ENCODE data around the gene PCOLCE2. TPM values are rescaled to one million over a fixed set of nuclear protein-coding genes. Genes with fewer than 3 reads are reported as not detected.

The PCOLCE2 gene
- total RNA-seq, 1 donor from 2014 or later = 5.4 TPM

- no peak overlapping the region for H3K4me3 ChIP-seq (ENCODE audit: insufficient read depth, low read depth, low read length)
- no peak overlapping the region for H3K27ac ChIP-seq (ENCODE audit: low read depth, low read length)
- no peak overlapping the region for H3K4me3 Mint-ChIP-seq (ENCODE audit: unreplicated experiment)
- H3K4me2 ChIP-seq (ENCODE audit: low read length) = no peak overlapping the region
- H3K27me3 Mint-ChIP-seq (ENCODE audit: low read depth, unreplicated experiment) = no peaks in the 10 kb centered on the region
- no peak overlapping the region for H3K9ac ChIP-seq (ENCODE audit: low read length)
- H3K9me3 ChIP-seq (ENCODE audit: insufficient read depth, low read depth, low read length) = no peaks in the 10 kb centered on the region
- no peak overlapping the region for H3K27ac Mint-ChIP-seq (ENCODE audit: unreplicated experiment)
- H3K36me3 ChIP-seq (ENCODE audit: insufficient read depth, low read length) = no peaks in the 10 kb centered on the region
- DNase-seq (ENCODE audit: low read depth) (no peak), FAIRE-seq (no peak)
- no peaks in the 10 kb centered on the region for H3K27me3 ChIP-seq (ENCODE audit: insufficient read depth, low read length)
- H3K36me3 Mint-ChIP-seq (ENCODE audit: low read depth, unreplicated experiment) = peaks cover 3% of the 10 kb centered on the region
- TF ChIP-seq EZH2 (IDR thresholded peaks at IDR 0.05; ENCODE audit: insufficient read depth, low read length) = no peak
- no peak for TF ChIP-seq CTCF (IDR thresholded peaks at IDR 0.05; ENCODE audit: insufficient read depth, low read depth, low read length)
- no peaks in the 10 kb centered on the region for H3K79me2 ChIP-seq (ENCODE audit: insufficient read depth, low read length)
- H3K9me3 Mint-ChIP-seq (ENCODE audit: unreplicated experiment) = no peaks in the 10 kb centered on the region
- H3K4me1 Mint-ChIP-seq (ENCODE audit: low read depth, unreplicated experiment) = peaks cover 11% of the 10 kb centered on the region
- no peaks in the 10 kb centered on the region for H4K20me1 ChIP-seq (ENCODE audit: insufficient read depth, low read length)
- H2AFZ ChIP-seq (ENCODE audit: low read depth, low read length) = no peak overlapping the region
- no peaks in the 10 kb centered on the region for H3K4me1 ChIP-seq (ENCODE audit: insufficient read depth, low read length)
These were observed 87.1 kb downstream of the PCOLCE2 start for GRCh38 chr3:142801746-142802145.

DNA sequence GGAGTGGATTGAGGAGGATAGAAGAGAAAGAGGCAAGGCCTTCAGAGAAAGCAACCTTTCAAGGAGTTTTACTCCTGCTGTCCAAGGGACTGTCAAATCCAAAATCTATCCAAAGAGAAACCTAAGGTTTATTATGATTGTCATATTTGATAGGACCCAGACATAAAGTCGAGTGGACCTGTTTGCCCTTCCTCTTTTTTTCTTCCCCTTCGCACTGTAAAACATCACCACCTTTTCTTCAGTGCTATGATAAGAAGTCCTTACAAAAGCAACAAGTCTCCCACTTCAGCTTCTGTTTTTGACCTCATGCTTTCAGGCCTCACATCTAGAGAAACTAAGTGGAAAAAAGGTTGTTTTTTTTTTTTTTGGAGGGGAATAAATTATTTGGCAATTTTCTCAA lies 92.1 kb downstream of the PCOLCE2 start:
- Histone ChIP-seq H3K9ac (ENCODE audit: low read length) (no peak overlapping the region), H3K9me3 (ENCODE audit: insufficient read depth, low read depth, low read length) (no peaks in the 10 kb centered on the region), H2AFZ (ENCODE audit: low read depth, low read length) (no peak overlapping the region), H3K4me2 (ENCODE audit: low read length) (no peak overlapping the region), H3K4me3 (ENCODE audit: insufficient read depth, low read depth, low read length) (no peak overlapping the region), H3K79me2 (ENCODE audit: insufficient read depth, low read length) (no peaks in the 10 kb centered on the region), H3K36me3 (ENCODE audit: insufficient read depth, low read length) (no peaks in the 10 kb centered on the region), H3K4me1 (ENCODE audit: insufficient read depth, low read length) (no peaks in the 10 kb centered on the region), H3K27me3 (ENCODE audit: insufficient read depth, low read length) (no peaks in the 10 kb centered on the region), H3K27ac (ENCODE audit: low read depth, low read length) (no peak overlapping the region), H4K20me1 (ENCODE audit: insufficient read depth, low read length) (no peaks in the 10 kb centered on the region)
- Mint-ChIP-seq H3K36me3 (ENCODE audit: low read depth, unreplicated experiment) (peaks cover 5% of the 10 kb centered on the region), H3K4me1 (ENCODE audit: low read depth, unreplicated experiment) (no peaks in the 10 kb centered on the region), H3K4me3 (ENCODE audit: unreplicated experiment) (no peak overlapping the region), H3K27ac (ENCODE audit: unreplicated experiment) (no peak overlapping the region), H3K9me3 (ENCODE audit: unreplicated experiment) (no peaks in the 10 kb centered on the region), H3K27me3 (ENCODE audit: low read depth, unreplicated experiment) (no peaks in the 10 kb centered on the region)
- no peak for DNase-seq (ENCODE audit: low read depth)
- FAIRE-seq = no peak
- TF ChIP-seq CTCF (IDR thresholded peaks at IDR 0.05; ENCODE audit: insufficient read depth, low read depth, low read length) (no peak), EZH2 (IDR thresholded peaks at IDR 0.05; ENCODE audit: insufficient read depth, low read length) (no peak)

- DNase-seq (ENCODE audit: low read depth) = no peak
- Histone ChIP-seq H3K9me3 (ENCODE audit: insufficient read depth, low read depth, low read length) (no peaks in the 10 kb centered on the region), H3K4me1 (ENCODE audit: insufficient read depth, low read length) (no peaks in the 10 kb centered on the region), H3K4me3 (ENCODE audit: insufficient read depth, low read depth, low read length) (no peak overlapping the region), H3K79me2 (ENCODE audit: insufficient read depth, low read length) (no peaks in the 10 kb centered on the region), H3K4me2 (ENCODE audit: low read length) (no peak overlapping the region), H3K27ac (ENCODE audit: low read depth, low read length) (no peak overlapping the region), H2AFZ (ENCODE audit: low read depth, low read length) (no peak overlapping the region), H3K36me3 (ENCODE audit: insufficient read depth, low read length) (no peaks in the 10 kb centered on the region), H4K20me1 (ENCODE audit: insufficient read depth, low read length) (no peaks in the 10 kb centered on the region), H3K9ac (ENCODE audit: low read length) (no peak overlapping the region), H3K27me3 (ENCODE audit: insufficient read depth, low read length) (no peaks in the 10 kb centered on the region)
- FAIRE-seq = peak; percentile 81
- Mint-ChIP-seq H3K9me3 (ENCODE audit: unreplicated experiment) (no peaks in the 10 kb centered on the region), H3K36me3 (ENCODE audit: low read depth, unreplicated experiment) (peaks cover 5% of the 10 kb centered on the region), H3K27ac (ENCODE audit: unreplicated experiment) (no peak overlapping the region), H3K27me3 (ENCODE audit: low read depth, unreplicated experiment) (no peaks in the 10 kb centered on the region), H3K4me1 (ENCODE audit: low read depth, unreplicated experiment) (no peaks in the 10 kb centered on the region), H3K4me3 (ENCODE audit: unreplicated experiment) (no peak overlapping the region)
- TF ChIP-seq EZH2 (IDR thresholded peaks at IDR 0.05; ENCODE audit: insufficient read depth, low read length) (no peak), CTCF (IDR thresholded peaks at IDR 0.05; ENCODE audit: insufficient read depth, low read depth, low read length) (no peak)
These were observed 93.6 kb downstream of the PCOLCE2 start for GRCh38 chr3:142795332-142795731.

Data from astrocyte (in vitro differentiated cells and primary cell).